ENCODE results near the gene TMTC1. TPM values are rescaled to one million over a fixed set of nuclear protein-coding genes. Genes with fewer than 3 reads are reported as not detected.

The TMTC1 gene
- total and polyA plus RNA-seq, 2 donors (not counting 1 experiment from before 2014, with no cell fraction given) = not detected

- WGBS (ENCODE audit: insufficient coverage) = 72% methylated on average over 4 of the region's 5 CpGs
- POLR2A ChIA-PET = no interaction called here
- no peak overlapping the region for H2AFZ ChIP-seq (ENCODE audit: insufficient read depth, low read depth, low read length, poor library complexity, severe bottlenecking)
These were observed 73.6 kb downstream of the TMTC1 start for GRCh38 chr12:29710104-29710503.

GRCh38 chr12:29709496-29710040 is 74.2 kb downstream of the TMTC1 start:
- Mint-ChIP-seq H3K4me1 (no peaks in the 10 kb centered on the region), H3K27ac (no peak overlapping the region), H3K27me3 (no peaks in the 10 kb centered on the region), H3K4me3 (no peak overlapping the region), H3K9me3 (ENCODE audit: insufficient read depth) (no peaks in the 10 kb centered on the region)
- no peaks in the 10 kb centered on the region for H3K4me1 ChIP-seq (ENCODE audit: control insufficient read depth in 2 of 2, insufficient read depth in 2 of 2, low read length in 2 of 2)
- no peak for DNase-seq
- H2AFZ ChIP-seq (ENCODE audit: insufficient read depth, low read depth, low read length, poor library complexity, severe bottlenecking) = no peak overlapping the region
- WGBS (ENCODE audit: insufficient coverage) = 100% methylated on average over 2 of the region's 3 CpGs
- no peak overlapping the region for H3K27ac ChIP-seq (ENCODE audit: low read length in 2 of 2)
- ChIA-PET CTCF (no interaction called here), POLR2A (no interaction called here)
- H3K79me2 ChIP-seq (ENCODE audit: control insufficient read depth, insufficient read depth, low read length) = no peaks in the 10 kb centered on the region
- H3K4me3 ChIP-seq (ENCODE audit: control extremely low read depth in 1 of 5, extremely low read depth in 1 of 5, insufficient read depth in 1 of 5, low read depth in 2 of 5, low read length in 4 of 5) = no peak overlapping the region
- TF ChIP-seq CTCF (IDR thresholded peaks at IDR 0.05) = no peak
- no peak for TF ChIP-seq EZH2 (IDR thresholded peaks at IDR 0.05; ENCODE audit: borderline replicate concordance, insufficient read depth, low read depth, low read length, poor library complexity, severe bottlenecking)
- H4K20me1 ChIP-seq (ENCODE audit: control insufficient read depth, insufficient read depth, low read length, poor library complexity, severe bottlenecking) = no peaks in the 10 kb centered on the region
- no peaks in the 10 kb centered on the region for H3K36me3 ChIP-seq (replicated peaks in 1 of 2; ENCODE audit: control extremely low read depth in 1 of 2, control insufficient read depth in 1 of 2, extremely low read depth in 1 of 2, insufficient read depth in 2 of 2, low read length in 1 of 2)
- no peaks in the 10 kb centered on the region for H3K27me3 ChIP-seq (replicated peaks in 1 of 4; ENCODE audit: control extremely low read depth in 1 of 4, control insufficient read depth in 3 of 4, insufficient read depth in 4 of 4, low read length in 3 of 4)
- no peak overlapping the region for H3K4me2 ChIP-seq (replicated peaks; ENCODE audit: low read depth, low read length, poor library complexity, severe bottlenecking)
- intact Hi-C loops (cut with micrococcal nuclease) = no loop called here
- H3K9ac ChIP-seq (ENCODE audit: low read length) = no peak overlapping the region
- no peaks in the 10 kb centered on the region for H3K9me3 ChIP-seq (ENCODE audit: control extremely low read depth in 1 of 3, control insufficient read depth in 2 of 3, insufficient read depth in 1 of 3, low read length in 2 of 3)
- ATAC-seq (ENCODE audit: low read depth) = no peak

More at GRCh38 chr12:29710104-29710503, 73.6 kb downstream of the TMTC1 start:
- no peak for ATAC-seq (ENCODE audit: low read depth)
- Histone ChIP-seq H3K4me2 (replicated peaks; ENCODE audit: low read depth, low read length, poor library complexity, severe bottlenecking) (no peak overlapping the region), H3K79me2 (ENCODE audit: control insufficient read depth, insufficient read depth, low read length) (no peaks in the 10 kb centered on the region), H4K20me1 (ENCODE audit: control insufficient read depth, insufficient read depth, low read length, poor library complexity, severe bottlenecking) (no peaks in the 10 kb centered on the region), H3K27me3 (replicated peaks in 1 of 4; ENCODE audit: control extremely low read depth in 1 of 4, control insufficient read depth in 3 of 4, insufficient read depth in 4 of 4, low read length in 3 of 4) (no peaks in the 10 kb centered on the region), H3K9me3 (ENCODE audit: control extremely low read depth in 1 of 3, control insufficient read depth in 2 of 3, insufficient read depth in 1 of 3, low read length in 2 of 3) (no peaks in the 10 kb centered on the region), H3K27ac (ENCODE audit: low read length in 2 of 2) (no peak overlapping the region), H3K36me3 (replicated peaks in 1 of 2; ENCODE audit: control extremely low read depth in 1 of 2, control insufficient read depth in 1 of 2, extremely low read depth in 1 of 2, insufficient read depth in 2 of 2, low read length in 1 of 2) (no peaks in the 10 kb centered on the region), H3K4me3 (ENCODE audit: control extremely low read depth in 1 of 5, extremely low read depth in 1 of 5, insufficient read depth in 1 of 5, low read depth in 2 of 5, low read length in 4 of 5) (no peak overlapping the region), H3K9ac (ENCODE audit: low read length) (no peak overlapping the region), H3K4me1 (ENCODE audit: control insufficient read depth in 2 of 2, insufficient read depth in 2 of 2, low read length in 2 of 2) (no peaks in the 10 kb centered on the region)
- no peak overlapping the region for H3K27ac Mint-ChIP-seq
- TF ChIP-seq EZH2 (IDR thresholded peaks at IDR 0.05; ENCODE audit: borderline replicate concordance, insufficient read depth, low read depth, low read length, poor library complexity, severe bottlenecking) (no peak), CTCF (IDR thresholded peaks at IDR 0.05) (no peak)
- CTCF ChIA-PET = no interaction called here
- H3K27me3 Mint-ChIP-seq = no peaks in the 10 kb centered on the region
- intact Hi-C loops (cut with micrococcal nuclease) = no loop called here
- H3K4me3 Mint-ChIP-seq = no peak overlapping the region
- no peaks in the 10 kb centered on the region for H3K4me1 Mint-ChIP-seq
- H3K9me3 Mint-ChIP-seq (ENCODE audit: insufficient read depth) = no peaks in the 10 kb centered on the region
- DNase-seq = no peak

Data from B cell (primary cell).